ENCODE data around the gene GRIA1.

GRIA1 gene

DNA sequence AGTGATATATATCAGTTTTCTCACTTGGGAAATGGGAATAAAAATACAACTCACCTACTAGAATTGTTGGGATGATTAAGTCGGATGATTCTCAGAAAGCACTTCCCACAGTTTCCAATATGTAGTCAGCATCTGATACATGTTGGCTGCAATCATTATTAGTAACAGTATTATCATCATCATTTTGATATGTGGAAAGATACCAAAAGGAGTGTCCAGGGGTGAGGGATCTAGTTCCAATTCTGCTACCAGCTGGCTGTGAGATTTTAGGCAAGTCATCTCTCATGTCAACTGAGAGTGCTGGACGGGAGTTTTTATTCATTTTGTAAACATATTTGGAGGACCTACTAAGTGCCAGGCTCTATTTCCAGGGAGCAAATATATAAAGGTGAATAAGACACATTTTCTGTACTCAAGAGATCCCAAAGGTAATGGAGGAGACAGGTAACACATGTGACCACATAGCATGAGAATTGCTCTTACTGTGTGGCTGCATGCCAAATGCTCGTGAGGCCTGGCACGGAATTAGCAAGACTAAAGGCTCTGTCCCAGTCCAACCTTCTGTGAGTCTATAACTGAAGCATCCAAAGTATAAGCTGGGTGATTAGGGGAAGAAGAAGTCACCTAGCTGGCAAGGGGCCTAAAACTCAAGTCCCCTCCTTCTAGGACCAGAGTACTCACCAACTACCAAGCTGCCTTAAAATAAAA is 83.0 kb downstream of the GRIA1 start:
- in situ Hi-C loops (cut with HindIII; ENCODE audit: low sequenced_read_pairs) = no loop called here
- no peak for TF ChIP-seq CTCF (IDR thresholded peaks at IDR 0.05; ENCODE audit: low read depth, low read length)
- DNase-seq (ENCODE audit: low read depth, low spot score) = no peak
- H3K4me3 ChIP-seq (ENCODE audit: low read depth, low read length) = no peak overlapping the region

DNA sequence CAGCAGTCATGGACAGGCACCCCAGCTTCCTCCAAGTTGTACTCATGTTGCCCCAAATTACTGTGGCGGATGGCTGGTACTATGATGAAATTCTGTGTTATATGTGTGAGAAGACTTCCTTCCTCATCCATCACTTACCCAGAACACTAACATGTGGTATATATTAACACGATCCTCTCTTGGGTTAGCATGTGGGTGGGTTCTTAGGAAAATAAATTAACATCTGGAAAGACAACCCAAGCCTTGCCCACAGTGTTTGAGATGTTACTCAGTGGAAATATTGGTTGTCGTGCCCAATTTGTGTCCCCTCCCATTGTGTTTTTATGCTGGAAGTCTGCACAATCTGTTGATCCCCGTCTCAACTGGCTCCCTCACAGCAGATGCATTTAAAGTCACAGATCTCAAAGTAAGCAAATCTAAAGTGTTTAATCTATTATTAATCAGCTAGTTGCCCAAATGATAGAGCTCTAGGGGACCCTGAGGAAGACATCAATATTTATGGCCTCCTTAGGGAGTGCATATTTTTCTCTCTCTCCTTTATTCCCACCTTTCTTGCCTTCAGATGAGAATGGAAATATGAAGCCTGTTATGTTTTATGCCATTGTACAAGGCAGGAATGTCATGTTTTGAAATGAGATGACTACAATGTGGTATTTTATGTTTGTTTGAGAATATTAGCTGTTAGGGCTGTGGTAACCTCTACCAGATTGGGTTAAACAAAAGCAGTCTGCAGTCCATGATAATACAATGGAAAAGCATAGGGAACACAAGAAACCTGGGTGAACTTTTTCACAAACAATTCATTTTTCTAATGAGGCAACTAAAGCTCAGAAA is 93.9 kb downstream of the GRIA1 start:
- in situ Hi-C loops (cut with HindIII; ENCODE audit: low sequenced_read_pairs) = no loop called here
- TF ChIP-seq CTCF (IDR thresholded peaks at IDR 0.05; ENCODE audit: low read depth, low read length) = no peak

GRCh38 chr5:153584960-153585359 is 94.5 kb downstream of the GRIA1 start:
- in situ Hi-C loops (cut with HindIII; ENCODE audit: low sequenced_read_pairs) = no loop called here
- no peak overlapping the region for H3K4me3 ChIP-seq (ENCODE audit: low read depth, low read length)
- no peak for DNase-seq (ENCODE audit: low read depth, low spot score)
- no peak for TF ChIP-seq CTCF (IDR thresholded peaks at IDR 0.05; ENCODE audit: low read depth, low read length)

More for the DNA sequence above, 93.9 kb downstream of the GRIA1 start:
- DNase-seq (ENCODE audit: low read depth, low spot score) = no peak
- no peak overlapping the region for H3K4me3 ChIP-seq (ENCODE audit: low read depth, low read length)

- DNase-seq (ENCODE audit: low read depth, low spot score) = no peak
- H3K4me3 ChIP-seq (ENCODE audit: low read depth, low read length) = no peak overlapping the region
- no peak for TF ChIP-seq CTCF (IDR thresholded peaks at IDR 0.05; ENCODE audit: low read depth, low read length)
- in situ Hi-C loops (cut with HindIII; ENCODE audit: low sequenced_read_pairs) = no loop called here
These were observed 95.3 kb downstream of the GRIA1 start for GRCh38 chr5:153585622-153586277.

DNA sequence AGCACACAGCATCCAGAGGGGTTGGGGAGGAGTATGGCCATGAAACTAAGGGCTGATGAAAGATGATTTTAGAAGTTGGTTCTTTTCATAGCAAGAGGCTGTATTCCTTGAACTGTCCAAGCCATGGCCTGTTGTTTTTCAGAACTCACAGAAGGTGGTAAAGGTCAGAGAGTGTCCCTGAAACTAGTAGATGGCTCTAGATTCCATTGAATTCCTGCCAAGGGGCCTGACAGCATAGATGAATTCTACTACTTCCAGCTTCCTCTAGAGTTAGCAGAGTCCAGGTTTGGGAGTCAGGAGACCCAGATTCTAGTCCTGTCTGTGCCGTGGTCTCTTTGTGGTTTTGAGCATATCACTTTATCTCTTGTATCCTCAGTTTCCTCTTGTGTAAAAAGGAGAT is 101.6 kb downstream of the GRIA1 start:
- no peak for TF ChIP-seq CTCF (IDR thresholded peaks at IDR 0.05; ENCODE audit: low read depth, low read length)
- no peak overlapping the region for H3K4me3 ChIP-seq (ENCODE audit: low read depth, low read length)
- in situ Hi-C loops (cut with HindIII; ENCODE audit: low sequenced_read_pairs) = no loop called here

GRCh38 chr5:153594785-153595184 is 104.3 kb downstream of the GRIA1 start:
- in situ Hi-C loops (cut with HindIII; ENCODE audit: low sequenced_read_pairs) = no loop called here
- no peak overlapping the region for H3K4me3 ChIP-seq (ENCODE audit: low read depth, low read length)
- no peak for DNase-seq (ENCODE audit: low read depth, low spot score)
- TF ChIP-seq CTCF (IDR thresholded peaks at IDR 0.05; ENCODE audit: low read depth, low read length) = no peak

More for the DNA sequence above, 101.6 kb downstream of the GRIA1 start:
- no peak for DNase-seq (ENCODE audit: low read depth, low spot score)

Measured in astrocyte of the spinal cord (primary cell).